ENCODE data around the gene TLR1.
"Not testable (repeated sequence)": the region's sequence is repeated elsewhere in the genome, so short reads cannot be mapped to it uniquely, and the experiment has no call there.

Gene TLR1

DNA sequence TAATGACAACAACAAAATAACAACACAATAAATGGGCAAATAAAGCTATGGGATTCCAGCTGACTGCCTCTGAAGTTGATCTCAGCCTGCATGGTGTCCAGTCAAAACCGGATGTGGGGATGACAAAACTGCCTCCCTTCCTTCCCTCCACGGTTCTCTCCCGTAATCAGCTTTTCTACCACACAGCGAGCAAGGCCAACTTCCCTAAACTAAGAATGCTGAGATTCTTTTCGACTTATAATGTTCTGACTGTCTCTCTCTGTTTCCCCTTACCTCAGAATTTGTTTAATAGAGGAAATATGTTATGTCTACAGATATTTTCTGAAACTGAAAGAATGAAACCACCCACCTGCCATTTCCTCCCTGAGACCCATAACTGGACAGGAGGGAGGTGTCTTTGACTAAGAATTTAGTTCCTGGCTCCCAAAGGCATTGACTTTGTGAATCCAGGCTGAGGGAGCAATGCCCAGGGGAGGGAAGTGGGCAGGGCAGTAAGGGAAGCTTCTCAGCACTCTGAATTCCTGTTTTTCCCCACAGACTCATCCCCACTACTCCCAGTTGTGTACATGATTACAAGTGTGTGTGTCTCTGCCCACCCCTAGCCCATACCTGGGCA lies 1.0 kb upstream of the TLR1 start:
- DNase-seq (ENCODE audit: low read depth) = peak; percentile 16

DNA sequence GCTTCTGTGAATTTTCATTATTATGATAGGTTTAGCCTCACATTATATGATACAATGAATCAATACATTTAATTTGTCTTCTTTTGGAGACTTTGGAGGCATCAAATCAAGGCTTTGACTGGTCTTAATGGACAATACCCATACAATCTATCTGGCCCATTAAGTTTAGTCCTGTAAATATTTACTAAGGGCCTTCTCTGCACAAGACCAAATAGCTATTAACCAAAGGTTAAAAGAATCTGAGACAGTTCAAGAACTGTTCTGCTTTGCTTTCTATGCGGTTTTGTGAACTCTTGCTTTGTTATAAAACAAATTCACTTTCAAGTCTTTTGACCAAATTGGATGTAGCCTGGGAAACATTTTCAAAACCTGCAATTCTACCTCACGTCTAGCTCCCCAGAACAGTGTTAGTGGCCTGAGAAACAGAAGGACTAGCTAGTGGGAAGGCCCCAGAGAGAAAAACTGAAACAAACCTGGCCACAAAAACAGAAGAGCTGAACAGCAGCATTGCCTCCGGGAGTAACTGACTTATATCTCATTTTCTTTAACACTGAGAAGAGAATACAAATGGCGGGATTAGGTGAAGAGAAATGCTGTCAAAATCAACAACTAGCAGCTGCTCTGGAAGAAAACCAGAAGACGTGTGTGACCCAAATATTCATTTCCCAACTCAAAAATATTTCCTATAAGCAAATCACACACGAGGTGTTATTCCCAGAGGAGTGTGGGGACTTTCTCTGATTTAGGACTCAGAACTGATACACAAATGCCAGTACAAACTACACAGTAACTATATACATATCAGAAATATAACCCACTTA lies 548 bp downstream of the TLR1 start:
- DNase-seq (ENCODE audit: low read depth) = no peak

DNA sequence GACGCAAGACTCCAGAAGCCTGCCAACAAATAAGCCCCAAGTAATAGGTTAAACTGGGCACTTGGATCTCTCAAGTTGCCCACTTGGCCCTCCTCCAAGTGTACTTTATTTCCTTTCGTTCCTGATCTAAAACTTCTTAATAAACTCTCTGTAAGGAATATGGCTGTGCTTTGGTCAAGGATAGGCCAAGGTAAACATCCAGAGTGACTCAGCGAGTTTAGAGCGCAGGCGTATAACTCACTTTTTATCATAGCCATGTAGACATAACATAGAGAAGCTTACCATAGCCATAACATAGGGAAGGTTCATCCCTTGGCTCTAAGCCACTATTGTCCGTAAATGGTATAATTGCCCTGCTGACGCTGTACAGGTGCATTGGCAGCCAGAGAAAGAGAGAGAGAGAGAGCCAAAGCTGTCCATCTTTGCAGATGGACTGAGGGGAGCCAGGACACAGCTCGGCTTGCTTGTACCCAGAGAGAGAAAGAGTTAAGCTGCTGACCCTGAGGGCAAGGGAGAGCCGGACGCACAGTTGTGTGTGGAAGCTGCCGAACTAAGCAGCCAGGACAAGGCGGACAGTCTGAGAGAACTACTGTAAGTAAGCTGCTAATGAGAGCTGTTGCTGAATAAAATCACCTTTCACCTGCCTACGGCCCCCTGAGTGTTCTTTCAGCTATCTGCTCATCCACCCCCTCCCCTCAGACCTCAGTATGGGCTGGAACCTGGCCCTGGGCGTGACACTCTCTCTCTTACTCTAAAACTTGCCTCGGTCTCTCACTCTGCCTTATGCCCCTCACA lies 1.8 kb downstream of the TLR1 start:
- no peak for DNase-seq (ENCODE audit: low read depth)

DNA sequence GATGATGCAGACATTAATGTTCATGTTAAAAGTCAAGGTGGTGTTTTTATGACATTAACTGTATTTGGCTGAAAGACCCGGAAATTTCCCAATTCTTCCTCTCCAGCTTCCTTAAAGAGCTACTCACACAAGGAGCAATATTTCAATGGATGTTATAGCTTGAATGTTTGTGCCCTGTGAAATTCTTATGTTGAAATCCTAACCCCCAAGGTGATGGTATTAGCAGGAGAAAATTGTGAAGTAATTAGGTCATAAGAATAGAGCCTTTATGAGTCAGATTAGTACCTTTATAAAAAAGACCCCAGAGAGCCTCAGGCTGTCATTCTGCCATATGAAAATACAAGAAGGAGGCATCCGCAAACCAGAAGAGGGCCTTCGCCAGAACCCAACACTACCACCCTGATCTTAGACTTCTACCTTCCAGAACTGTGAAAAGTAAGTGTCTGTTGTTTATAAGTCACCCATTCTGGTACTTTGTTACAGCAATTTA lies 3.6 kb downstream of the TLR1 start:
- DNase-seq (ENCODE audit: low read depth) = no peak

DNA sequence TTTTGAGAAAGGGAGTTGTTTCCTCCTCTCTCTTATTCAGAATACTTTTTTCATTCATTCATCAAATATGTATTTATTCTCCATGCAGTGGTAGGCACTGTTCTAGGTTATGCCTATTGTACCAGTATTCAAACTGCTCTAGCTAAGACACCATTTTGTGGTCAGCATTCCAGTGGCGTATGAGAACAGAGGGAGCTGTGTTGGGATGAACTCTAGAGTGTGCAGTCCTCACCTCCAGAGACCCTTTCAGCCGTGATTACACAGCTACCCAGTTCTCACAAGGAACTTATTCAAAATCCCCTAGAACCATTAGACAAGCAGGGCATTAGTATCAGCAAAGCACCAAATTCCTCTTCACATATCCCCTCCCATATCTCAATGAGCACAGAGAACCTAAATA lies 4.2 kb downstream of the TLR1 start:
- no peak for DNase-seq (ENCODE audit: low read depth)

DNA sequence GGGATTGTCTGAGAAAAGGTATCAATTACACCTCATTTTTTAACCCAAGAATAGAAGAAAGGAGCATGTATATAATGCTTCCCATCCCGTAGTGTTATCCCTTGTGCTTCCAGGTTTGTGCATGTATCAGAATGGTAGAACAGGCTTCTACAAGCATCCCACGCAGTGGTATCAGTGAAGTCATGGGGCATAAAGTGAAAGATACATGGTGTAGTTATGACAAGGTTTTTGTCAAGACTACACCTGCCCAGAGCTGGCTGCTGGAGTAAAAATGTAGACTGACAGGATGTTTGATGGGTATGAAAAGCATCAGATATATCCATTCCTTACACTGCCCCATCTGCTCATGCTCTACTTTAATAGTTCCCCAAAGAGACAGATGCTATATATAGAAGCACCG lies 9.5 kb downstream of the TLR1 start:
- DNase-seq (ENCODE audit: low read depth) = no peak

DNA sequence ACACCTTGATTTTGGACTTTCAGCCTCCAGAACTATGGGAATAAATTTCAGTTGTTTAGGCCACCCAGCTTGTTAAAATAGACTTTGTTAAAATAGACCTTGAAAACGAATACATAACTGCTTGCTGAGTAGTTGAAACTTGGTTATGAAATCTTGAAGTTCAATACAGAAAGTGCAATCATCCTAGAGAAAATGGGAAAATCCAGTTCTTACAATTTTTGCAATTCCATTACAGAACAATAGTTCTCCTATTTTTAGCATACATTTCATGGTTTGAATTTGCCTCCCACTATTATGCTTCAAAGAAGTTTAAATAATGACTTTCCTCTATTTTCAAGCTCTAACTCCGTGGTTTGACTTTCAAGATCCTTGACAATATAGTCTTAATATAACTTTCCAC lies 10.5 kb downstream of the TLR1 start:
- no peak for DNase-seq (ENCODE audit: low read depth)

DNA sequence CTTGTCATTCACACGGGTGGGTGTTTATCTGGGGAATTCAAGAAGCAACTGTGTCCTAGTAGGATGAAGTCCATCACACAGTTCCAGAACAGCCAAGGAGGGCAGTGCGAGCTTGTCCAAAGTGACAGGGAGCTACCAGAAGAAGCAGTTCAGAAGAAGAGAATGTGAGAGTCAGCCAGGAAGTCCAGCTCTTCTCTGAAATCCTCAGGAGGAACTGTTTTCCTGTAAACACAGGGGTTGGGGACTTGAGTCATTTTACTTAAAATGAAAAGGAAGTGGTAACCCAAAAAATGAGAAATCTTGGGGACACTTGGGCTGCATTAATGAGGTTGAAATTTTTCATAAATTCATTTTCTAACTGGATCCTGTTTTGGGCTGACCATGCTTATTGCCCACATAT lies 13.6 kb downstream of the TLR1 start:
- no peak for DNase-seq (ENCODE audit: low read depth)

DNA sequence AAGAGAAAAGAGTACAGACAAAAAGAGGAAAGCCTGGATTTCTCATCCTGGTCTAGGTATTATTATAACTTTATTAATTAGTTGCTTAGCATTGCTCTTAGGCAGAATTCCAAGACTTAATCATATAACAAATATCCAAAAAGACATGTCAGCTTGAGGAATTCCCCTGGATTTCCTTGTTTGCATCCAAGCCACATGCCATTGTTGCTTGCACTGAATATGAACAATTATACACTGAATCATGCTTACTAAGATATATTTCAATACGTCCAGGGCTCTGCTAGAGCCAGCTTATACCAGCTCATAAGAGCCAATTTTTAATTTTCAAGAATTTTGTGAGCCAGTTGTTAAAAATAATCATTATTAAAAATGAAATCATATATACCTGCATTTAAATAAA lies 16.3 kb downstream of the TLR1 start:
- DNase-seq (ENCODE audit: low read depth) = peak; percentile 27

DNA sequence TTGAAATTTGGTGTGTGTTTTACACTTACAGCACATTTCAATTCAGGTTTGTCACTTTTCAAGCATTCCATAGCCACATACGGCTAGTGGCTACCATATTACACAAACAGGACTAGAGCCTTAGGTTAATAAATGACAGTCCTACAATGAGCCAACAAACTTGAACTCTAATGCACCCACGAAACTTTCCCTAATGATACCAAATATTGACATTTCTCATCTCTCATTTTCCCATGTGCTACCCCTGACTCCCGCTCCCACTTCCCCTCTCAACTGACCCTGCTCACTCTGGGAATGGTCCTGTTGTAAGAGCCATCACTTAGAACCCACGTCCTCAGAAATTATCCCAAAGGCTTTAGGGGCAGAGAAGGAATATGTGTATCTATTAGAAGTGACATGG lies 16.9 kb downstream of the TLR1 start:
- DNase-seq (ENCODE audit: low read depth) = no peak

DNA sequence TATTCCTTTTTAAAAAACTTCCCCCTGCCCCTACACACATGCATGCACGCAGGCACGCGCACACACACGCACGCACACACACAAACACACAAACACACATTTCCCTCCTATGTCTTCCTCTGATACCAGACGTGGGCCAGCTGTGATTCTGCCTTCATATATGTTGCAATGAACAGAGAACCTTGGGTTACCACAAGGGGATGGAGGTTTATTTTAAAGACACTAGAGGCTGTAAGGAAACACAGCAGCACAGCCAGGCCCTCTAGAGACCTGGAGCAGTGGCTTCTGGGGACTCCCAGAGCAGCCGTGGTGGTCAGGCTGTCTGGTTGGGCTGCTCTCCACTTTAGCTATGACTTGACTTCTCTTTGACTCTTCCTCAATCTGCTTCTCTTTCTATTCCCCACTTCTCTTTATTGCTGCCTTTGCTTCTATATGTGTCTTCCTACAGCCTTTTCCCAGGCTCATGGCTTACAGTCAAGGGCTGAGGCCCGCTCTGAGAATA lies 18.6 kb downstream of the TLR1 start:
- no peak for DNase-seq (ENCODE audit: low read depth)

DNA sequence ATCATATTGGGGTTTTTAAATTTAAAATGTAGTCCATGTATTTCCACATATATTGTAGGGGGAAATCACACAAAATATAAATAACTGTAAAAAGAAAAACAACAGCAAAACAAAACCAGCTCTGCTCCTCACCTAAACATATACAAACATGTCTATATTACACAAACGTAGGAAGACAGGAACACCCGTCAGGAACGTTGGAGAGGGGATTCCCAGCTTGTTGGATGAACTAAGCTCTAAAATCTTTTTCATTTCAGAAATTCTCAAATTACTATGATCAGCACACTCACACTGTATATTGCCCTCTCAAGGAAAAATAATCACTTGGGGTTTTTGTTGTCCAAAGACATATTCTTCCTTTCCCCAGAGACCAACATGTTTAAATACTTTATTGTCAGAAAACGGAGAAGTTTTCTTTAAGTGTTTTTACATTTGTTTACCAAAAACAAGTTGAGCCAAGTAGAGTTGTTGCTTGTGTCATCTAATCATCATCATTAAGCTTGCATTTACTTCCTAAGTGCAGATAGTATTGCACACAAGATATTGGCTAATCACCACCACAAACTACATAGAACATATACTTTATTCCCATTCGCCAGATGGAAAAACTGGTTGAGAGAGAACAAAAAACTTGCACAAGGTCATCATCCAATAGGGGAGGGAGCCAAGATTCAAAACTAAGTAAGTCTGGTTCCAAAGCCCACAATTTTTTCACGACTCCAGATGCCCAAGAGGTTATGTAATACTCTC lies 19.4 kb downstream of the TLR1 start:
- DNase-seq (ENCODE audit: low read depth) = no peak

DNA sequence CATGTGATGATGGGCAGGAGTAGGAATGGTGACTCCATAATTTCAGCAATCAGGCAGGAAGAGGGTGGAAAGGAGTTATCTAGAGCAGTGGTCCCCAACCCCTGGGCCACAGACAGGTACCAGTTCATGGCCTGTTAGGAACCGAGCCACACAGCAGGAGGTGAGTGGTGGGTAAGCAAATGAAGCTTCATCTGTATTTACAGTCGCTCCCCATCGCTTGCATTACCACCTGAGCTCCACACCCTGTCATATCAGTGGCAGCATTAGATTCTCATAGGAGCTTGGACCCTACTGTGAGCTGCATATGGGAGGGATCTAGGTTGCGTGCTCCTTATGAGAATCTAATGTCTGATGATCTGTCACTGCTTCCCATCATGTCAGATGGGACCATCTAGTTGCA lies 20.4 kb downstream of the TLR1 start:
- no peak for DNase-seq (ENCODE audit: low read depth)

DNA sequence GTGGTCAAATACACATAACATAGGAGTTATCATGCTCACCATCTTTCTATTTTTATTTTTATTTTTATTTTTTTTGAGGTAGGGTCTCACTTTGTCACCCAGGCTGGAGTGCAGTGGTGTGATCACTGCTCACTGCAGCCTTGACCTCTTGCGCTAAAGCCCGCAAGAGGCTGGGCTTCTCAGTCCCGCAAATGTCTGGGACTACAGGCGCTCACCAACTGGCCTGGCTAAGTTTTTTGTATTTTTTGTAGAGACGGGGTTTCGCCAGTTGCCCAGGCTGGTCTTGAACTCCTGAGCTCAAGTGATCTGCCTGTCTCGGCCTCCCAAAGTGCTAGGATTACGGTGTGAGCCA lies 21.5 kb downstream of the TLR1 start:
- no peak for DNase-seq (ENCODE audit: low read depth)

DNA sequence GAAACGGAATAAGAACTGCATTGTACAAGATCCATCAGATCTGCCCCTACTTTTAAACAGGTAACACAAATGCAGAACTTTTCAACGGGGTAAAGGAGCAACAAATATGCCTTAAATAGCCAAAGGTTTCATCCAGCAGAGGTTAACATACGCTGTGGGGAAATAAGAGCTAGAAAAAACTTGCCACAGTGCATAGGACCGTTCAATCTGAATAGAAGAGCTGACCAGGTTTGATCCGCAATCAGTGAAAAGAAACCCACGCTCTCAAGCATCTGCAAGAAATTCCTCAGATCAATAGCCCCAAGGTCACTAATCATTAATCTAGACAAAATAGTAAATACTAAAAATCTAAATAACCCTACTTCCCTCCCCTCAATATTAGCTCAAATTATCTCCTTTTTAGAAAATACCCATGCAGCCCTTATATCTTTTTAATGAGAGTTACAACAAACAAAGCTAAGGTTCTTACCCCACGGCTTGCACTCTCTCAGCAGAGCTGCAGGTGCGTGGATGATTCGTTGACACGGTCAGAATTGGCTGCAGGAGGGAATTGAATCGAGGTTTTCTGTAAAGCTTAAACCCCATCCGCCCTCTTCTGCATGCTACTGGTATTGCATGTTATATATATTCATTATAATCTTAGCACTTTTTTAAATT lies 22.0 kb downstream of the TLR1 start, which contains the start of gene TLR10:
TSS of gene TLR10 (minus strand) at position 539 of the 657 bp plus-strand sequence. CDS start 7,400 bp downstream, outside the sequence.
- DNase-seq (ENCODE audit: low read depth) = peak; percentile 61

DNA sequence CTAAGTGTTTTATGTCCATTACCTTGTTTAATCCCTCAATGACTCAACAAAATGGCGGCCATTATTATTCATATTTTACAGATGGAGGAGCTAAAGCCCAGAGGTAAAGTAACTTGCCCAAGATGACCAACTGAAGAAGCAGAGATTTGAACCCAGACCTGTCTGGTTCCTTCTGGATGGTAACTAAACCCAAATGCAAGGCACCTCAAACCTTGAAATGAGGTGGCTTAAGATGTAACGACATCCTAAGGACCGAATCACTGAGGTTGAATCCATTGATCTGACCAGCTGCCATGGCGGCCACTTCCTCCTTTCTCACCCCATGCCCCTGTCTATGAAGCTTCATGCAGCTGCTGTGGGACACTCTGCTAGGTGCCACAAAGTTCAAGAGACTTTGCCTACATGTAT lies 22.7 kb downstream of the TLR1 start:
- DNase-seq (ENCODE audit: low read depth) = no peak

DNA sequence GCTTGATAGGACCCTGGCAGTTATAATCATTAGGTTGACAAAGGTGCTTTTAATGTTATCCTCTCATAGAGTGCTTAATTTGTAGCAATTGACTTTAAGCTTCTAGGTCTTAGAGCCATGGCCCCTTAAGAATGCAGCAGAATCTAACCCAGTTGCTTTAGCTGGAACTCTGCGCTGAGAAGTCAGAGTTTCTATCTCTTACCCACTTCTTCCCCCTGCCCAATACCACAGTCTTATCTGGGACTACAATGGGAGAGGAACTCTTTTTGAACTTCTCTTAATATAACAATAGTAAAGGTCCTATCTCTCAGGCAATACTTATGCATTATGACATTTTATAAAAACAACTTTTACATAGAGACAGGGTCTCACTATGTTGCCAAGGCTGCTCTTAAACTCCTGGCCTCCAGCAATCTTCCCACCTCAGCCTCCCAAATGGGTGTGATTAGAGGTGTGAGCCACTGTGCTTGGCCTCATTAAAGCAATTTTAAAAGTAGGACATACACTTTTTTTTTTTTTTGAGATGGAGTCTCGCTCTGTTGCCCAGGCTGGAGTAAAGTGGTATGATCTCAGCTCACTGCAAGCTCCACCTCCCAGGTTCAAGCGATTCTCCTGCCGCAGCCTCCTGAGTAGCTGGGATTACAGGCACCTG lies 23.6 kb downstream of the TLR1 start:
- no peak for DNase-seq (ENCODE audit: low read depth)

DNA sequence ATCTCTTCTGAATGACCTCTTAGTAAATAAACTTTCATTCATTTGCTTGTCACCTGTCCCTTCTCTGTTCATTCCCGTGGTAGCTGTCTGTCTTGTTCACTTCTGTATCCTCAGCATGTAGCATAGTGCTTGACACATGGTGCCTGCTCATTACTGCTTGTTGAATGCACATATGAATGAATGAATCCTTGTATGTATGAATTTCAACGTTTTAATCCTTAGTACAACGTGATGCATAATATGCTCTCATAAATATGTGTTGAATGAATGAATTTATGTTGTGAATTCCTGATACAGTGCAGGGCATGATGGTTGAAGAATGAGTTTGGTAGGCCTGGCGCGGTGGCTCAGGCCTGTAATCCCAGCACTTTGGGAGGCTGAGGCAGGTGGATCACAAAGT lies 24.8 kb downstream of the TLR1 start:
- no peak for DNase-seq (ENCODE audit: low read depth)

DNA sequence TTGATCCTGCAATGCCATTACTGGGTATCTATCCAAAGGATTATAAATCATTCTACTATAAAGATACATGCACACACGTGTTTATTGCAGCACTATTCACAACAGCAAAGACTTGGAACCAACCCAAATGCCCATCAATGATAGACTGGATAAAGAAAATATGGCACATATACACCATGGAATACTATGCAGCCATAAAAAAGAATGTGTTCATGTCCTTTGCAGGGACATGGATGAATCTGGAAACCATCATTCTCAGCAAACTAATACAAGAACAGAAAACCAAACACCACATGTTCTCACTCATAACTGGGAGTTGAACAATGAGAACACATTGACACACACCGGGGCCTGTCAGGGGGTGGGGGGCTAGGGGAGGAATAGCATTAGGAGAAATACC lies 26.7 kb downstream of the TLR1 start:
- not testable (repeated sequence) for DNase-seq (ENCODE audit: low read depth)

DNA sequence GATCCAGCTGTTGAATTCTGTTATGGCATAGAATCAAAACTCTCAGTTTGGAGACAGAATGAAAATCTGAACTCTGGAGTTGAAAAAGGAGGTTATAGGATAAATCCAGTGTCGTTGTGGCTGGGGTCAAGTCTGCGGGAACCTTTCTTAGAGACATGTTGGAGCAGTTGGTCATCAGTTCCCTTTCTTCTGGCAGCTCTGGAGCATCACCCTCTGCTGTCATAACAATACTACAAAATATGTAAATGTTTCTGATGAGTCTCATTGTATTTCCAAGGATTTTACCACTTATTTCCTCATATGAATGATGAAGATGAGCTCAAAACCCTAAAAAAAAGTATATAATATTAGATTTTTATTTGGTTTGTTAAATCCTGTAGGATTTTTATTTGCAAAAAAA lies 29.3 kb downstream of the TLR1 start:
- DNase-seq (ENCODE audit: low read depth) = no peak

Data from ELR (cell line).